SH-SY5Y (cell line): Measurements from ENCODE around the gene COMMD4.

Experiments
- GATA2 ChIP-seq: IDR thresholded peaks from 2 replicates; pipeline ENCODE4 v1.6.1; 2011; ENCODE audit warnings: mild to moderate bottlenecking, low read depth, low read length
- GATA3 ChIP-seq: IDR thresholded peaks from 2 replicates; pipeline ENCODE4 v1.6.1; 2011; ENCODE audit warnings: low read depth, mild to moderate bottlenecking, low read length, moderate library complexity

- TF ChIP-seq GATA3: no peak
- TF ChIP-seq GATA2: no peak
Measured at GRCh38 chr15:75353604-75354003, 17.7 kb downstream of the COMMD4 start.
